ENCODE measurements around the gene PLEKHA6.

The PLEKHA6 gene

GRCh38 chr1:204271970-204272369 lies 87.8 kb downstream of the PLEKHA6 start:
- Histone ChIP-seq H3K36me3 (replicated peaks; ENCODE audit: insufficient read depth, low read length) (no peaks in the 10 kb centered on the region), H3K79me2 (ENCODE audit: low read length) (no peaks in the 10 kb centered on the region), H3K4me2 (ENCODE audit: low read depth, low read length) (peak overlapping the region; percentile 45), H3K9ac (ENCODE audit: low read length) (no peak overlapping the region), H3K9me3 (replicated peaks; ENCODE audit: insufficient read depth, low read length) (no peaks in the 10 kb centered on the region), H4K20me1 (ENCODE audit: insufficient read depth, low read length) (no peaks in the 10 kb centered on the region), H3K4me3 (ENCODE audit: low read length) (peak overlapping the region; percentile 19), H3K27me3 (replicated peaks; ENCODE audit: insufficient read depth, low read length) (no peaks in the 10 kb centered on the region), H3K27ac (ENCODE audit: low read length) (peak overlapping the region; percentile 36; the same call in 1 of the 2 replicates), H3K4me1 (ENCODE audit: low read length) (peaks cover 24% of the 10 kb centered on the region), H3K9me2 (replicated peaks; ENCODE audit: insufficient read depth, low read length) (no peaks in the 10 kb centered on the region), H3F3A (ENCODE audit: insufficient read depth, low read length) (0 out of 2 replicates have a peak, but pooled peaks cover 5% of the 10 kb centered on the region), H2AFZ (ENCODE audit: low read length) (peak overlapping the region; percentile 13; the same call in 1 of the 2 replicates)
- TF ChIP-seq EZH2phosphoT487 (IDR thresholded peaks at IDR 0.05; ENCODE audit: low read length) (no peak), CTCF (IDR thresholded peaks at IDR 0.05; ENCODE audit: low read length) (no peak), EZH2 (optimal IDR thresholded peaks at IDR 0.05; ENCODE audit: low read depth, low read length) (no peak)
- DNase-seq = no peak

- Histone ChIP-seq H3K9me3 (replicated peaks; ENCODE audit: insufficient read depth, low read length) (no peaks in the 10 kb centered on the region), H3K36me3 (replicated peaks; ENCODE audit: insufficient read depth, low read length) (no peaks in the 10 kb centered on the region), H3K27ac (ENCODE audit: low read length) (no peak overlapping the region), H3K27me3 (replicated peaks; ENCODE audit: insufficient read depth, low read length) (no peaks in the 10 kb centered on the region), H3F3A (ENCODE audit: insufficient read depth, low read length) (0 out of 2 replicates have a peak, but pooled peaks cover 5% of the 10 kb centered on the region), H3K4me1 (ENCODE audit: low read length) (peaks cover 18% of the 10 kb centered on the region), H3K4me3 (ENCODE audit: low read length) (no peak overlapping the region), H3K79me2 (ENCODE audit: low read length) (no peaks in the 10 kb centered on the region), H2AFZ (ENCODE audit: low read length) (no peak overlapping the region), H4K20me1 (ENCODE audit: insufficient read depth, low read length) (no peaks in the 10 kb centered on the region), H3K9ac (ENCODE audit: low read length) (no peak overlapping the region), H3K4me2 (ENCODE audit: low read depth, low read length) (no peak overlapping the region), H3K9me2 (replicated peaks; ENCODE audit: insufficient read depth, low read length) (no peaks in the 10 kb centered on the region)
- TF ChIP-seq EZH2 (optimal IDR thresholded peaks at IDR 0.05; ENCODE audit: low read depth, low read length) (no peak), CTCF (IDR thresholded peaks at IDR 0.05; ENCODE audit: low read length) (no peak), EZH2phosphoT487 (IDR thresholded peaks at IDR 0.05; ENCODE audit: low read length) (no peak)
- no peak for DNase-seq
Observed at GRCh38 chr1:204268101-204268500, 91.6 kb downstream of the PLEKHA6 start.

- H3K9ac ChIP-seq (ENCODE audit: low read length) = no peak overlapping the region
- H3K4me1 ChIP-seq (ENCODE audit: low read length) = peaks cover 9% of the 10 kb centered on the region
- H3K27ac ChIP-seq (ENCODE audit: low read length) = no peak overlapping the region
- DNase-seq = no peak
- no peaks in the 10 kb centered on the region for H3K9me3 ChIP-seq (replicated peaks; ENCODE audit: insufficient read depth, low read length)
- H4K20me1 ChIP-seq (ENCODE audit: insufficient read depth, low read length) = no peaks in the 10 kb centered on the region
- no peak overlapping the region for H2AFZ ChIP-seq (ENCODE audit: low read length)
- H3K36me3 ChIP-seq (replicated peaks; ENCODE audit: insufficient read depth, low read length) = no peaks in the 10 kb centered on the region
- no peak for TF ChIP-seq EZH2 (optimal IDR thresholded peaks at IDR 0.05; ENCODE audit: low read depth, low read length)
- TF ChIP-seq CTCF (IDR thresholded peaks at IDR 0.05; ENCODE audit: low read length) = no peak
- no peak for TF ChIP-seq EZH2phosphoT487 (IDR thresholded peaks at IDR 0.05; ENCODE audit: low read length)
- H3F3A ChIP-seq (ENCODE audit: insufficient read depth, low read length) = 0 out of 2 replicates have a peak, but pooled peaks cover 2% of the 10 kb centered on the region
- H3K4me3 ChIP-seq (ENCODE audit: low read length) = no peak overlapping the region
- no peaks in the 10 kb centered on the region for H3K27me3 ChIP-seq (replicated peaks; ENCODE audit: insufficient read depth, low read length)
- no peaks in the 10 kb centered on the region for H3K9me2 ChIP-seq (replicated peaks; ENCODE audit: insufficient read depth, low read length)
- no peaks in the 10 kb centered on the region for H3K79me2 ChIP-seq (ENCODE audit: low read length)
- H3K4me2 ChIP-seq (ENCODE audit: low read depth, low read length) = no peak overlapping the region
Observed at GRCh38 chr1:204267191-204267601, 92.5 kb downstream of the PLEKHA6 start.

Measured in MM.1S (cell line).